Measurements from ENCODE around the gene KRTAP10-1.
"Not testable (repeated sequence)": the region's sequence is repeated elsewhere in the genome, so short reads cannot be mapped to it uniquely, and the experiment has no call there.

DNA sequence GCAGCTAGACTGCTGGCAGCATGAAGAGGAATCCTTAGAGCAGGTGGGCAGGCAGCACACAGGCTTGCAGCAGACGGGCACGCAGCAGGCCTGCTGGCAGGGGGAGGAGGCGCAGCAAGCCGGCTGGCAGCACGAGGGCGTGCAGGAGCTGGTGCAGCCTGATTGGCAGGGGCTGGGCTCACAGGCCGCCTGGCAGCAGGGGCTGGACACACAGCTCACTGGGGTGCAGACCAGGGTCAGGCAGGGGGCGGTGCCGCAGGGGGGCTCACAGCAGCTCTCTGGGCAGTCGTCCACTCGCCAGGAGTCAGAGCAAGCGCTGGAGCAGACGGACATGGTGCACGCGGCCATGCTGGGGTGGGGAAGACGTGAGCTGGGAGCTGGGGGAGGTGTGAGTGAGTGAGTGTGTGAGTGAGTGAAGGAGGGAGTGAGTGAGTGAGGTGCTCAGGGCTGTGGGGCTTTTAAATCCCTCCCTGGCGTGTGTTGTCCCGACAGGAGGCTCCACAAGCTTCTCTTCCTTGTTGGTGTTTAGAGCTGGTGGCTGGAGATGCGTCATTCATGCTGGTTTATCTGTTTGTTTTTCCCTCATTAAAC lies 40.3 kb upstream of the KRTAP10-1 start, which contains the start of gene KRTAP10-5:
- not testable (repeated sequence) for TF ChIP-seq POLR2AphosphoS5, EP300 (IDR thresholded peaks at IDR 0.05)
- TF ChIP-seq, protein P1, sequence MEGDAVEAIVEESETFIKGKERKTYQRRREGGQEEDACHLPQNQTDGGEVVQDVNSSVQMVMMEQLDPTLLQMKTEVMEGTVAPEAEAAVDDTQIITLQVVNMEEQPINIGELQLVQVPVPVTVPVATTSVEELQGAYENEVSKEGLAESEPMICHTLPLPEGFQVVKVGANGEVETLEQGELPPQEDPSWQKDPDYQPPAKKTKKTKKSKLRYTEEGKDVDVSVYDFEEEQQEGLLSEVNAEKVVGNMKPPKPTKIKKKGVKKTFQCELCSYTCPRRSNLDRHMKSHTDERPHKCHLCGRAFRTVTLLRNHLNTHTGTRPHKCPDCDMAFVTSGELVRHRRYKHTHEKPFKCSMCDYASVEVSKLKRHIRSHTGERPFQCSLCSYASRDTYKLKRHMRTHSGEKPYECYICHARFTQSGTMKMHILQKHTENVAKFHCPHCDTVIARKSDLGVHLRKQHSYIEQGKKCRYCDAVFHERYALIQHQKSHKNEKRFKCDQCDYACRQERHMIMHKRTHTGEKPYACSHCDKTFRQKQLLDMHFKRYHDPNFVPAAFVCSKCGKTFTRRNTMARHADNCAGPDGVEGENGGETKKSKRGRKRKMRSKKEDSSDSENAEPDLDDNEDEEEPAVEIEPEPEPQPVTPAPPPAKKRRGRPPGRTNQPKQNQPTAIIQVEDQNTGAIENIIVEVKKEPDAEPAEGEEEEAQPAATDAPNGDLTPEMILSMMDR (IDR thresholded peaks at IDR 0.05) = not testable (repeated sequence)
